ENCODE measurements around the gene ITGA3.

ITGA3 gene

DNA sequence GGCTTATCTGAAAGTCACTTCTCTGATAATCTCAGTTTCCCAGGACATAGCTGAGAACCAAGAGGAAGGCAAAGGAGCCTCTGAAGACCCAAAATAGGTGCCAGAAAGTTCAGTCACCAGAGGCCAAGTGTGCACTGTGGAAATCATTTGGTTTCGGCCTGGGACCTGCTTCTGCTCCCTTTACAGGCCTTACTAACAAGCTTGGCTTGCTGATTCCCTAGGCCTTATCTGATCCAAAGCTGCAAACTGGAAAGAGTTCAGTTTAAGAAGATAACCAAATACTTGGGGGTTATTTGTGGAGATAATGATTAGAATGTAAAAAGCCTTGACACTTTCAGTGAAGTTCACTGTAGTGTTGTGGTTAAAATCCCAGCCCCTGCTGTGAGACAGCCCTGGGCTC is 17.0 kb downstream of the ITGA3 start:
- DNase-seq (ENCODE audit: extremely low spot score) = no peak
- POLR2A ChIA-PET = no interaction called here
- CTCF ChIA-PET = interaction anchor here (1.1 to 2.0 kb wide), 6 partner anchors 9 to 120 kb away, joined by 3 to 11 read pairs (median 4); no protein-coding TSS in a partner anchor
- TF ChIP-seq, protein P1, sequence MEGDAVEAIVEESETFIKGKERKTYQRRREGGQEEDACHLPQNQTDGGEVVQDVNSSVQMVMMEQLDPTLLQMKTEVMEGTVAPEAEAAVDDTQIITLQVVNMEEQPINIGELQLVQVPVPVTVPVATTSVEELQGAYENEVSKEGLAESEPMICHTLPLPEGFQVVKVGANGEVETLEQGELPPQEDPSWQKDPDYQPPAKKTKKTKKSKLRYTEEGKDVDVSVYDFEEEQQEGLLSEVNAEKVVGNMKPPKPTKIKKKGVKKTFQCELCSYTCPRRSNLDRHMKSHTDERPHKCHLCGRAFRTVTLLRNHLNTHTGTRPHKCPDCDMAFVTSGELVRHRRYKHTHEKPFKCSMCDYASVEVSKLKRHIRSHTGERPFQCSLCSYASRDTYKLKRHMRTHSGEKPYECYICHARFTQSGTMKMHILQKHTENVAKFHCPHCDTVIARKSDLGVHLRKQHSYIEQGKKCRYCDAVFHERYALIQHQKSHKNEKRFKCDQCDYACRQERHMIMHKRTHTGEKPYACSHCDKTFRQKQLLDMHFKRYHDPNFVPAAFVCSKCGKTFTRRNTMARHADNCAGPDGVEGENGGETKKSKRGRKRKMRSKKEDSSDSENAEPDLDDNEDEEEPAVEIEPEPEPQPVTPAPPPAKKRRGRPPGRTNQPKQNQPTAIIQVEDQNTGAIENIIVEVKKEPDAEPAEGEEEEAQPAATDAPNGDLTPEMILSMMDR (IDR thresholded peaks at IDR 0.05; ENCODE audit: control extremely low read depth, extremely low read depth, low read depth, missing control alignments) = no peak

DNA sequence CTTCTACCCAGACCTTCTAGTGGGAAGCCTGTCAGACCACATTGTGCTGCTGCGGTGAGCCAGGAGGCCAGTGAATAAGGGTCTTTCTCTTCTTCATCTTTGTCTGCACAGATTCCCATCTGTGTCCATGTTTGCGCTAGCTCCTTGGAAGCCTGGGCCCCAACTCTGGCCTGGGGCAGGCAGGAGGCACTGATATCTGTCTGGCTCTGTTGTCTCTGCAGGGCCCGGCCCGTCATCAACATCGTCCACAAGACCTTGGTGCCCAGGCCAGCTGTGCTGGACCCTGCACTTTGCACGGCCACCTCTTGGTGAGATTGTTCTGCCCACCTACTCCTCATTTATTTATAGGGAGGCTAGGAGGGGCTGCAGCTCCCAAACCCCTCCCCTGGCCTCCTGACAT is 18.3 kb downstream of the ITGA3 start:
- TF ChIP-seq, protein P1 (IDR thresholded peaks at IDR 0.05; ENCODE audit: control extremely low read depth, extremely low read depth, low read depth, missing control alignments) = no peak
- ChIA-PET CTCF (interaction anchor here (1.0 to 2.2 kb wide), 9 partner anchors 8 to 194 kb away, joined by 3 to 11 read pairs (median 4); no protein-coding TSS in a partner anchor), POLR2A (interaction anchor here (0.7 kb wide), 1 partner anchor 8 kb away, joined by 3 read pairs; no protein-coding TSS in a partner anchor)
- DNase-seq (ENCODE audit: extremely low spot score) = no peak

DNA sequence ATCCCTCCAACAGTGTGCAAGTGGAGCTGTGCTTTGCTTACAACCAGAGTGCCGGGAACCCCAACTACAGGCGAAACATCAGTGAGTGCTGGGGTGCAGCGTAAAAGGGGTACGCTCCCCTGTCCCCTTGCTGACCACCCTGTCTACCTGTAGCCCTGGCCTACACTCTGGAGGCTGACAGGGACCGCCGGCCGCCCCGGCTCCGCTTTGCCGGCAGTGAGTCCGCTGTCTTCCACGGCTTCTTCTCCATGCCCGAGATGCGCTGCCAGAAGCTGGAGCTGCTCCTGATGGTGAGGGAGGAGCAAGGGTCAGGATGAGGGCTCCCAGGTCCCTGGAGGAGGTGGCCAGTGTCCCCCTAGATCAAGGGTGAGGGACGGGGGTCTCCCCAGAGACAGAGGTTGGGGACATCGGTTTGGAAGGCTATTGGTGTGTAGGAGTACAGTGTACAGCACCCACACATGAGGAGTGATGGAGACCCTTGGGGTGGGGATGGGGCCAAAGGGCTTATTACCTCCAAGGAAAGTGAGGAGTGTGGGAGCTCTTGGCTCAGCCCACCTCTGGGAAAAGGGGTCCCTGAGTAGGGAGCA is 19.6 kb downstream of the ITGA3 start:
- TF ChIP-seq, protein P1 (IDR thresholded peaks at IDR 0.05; ENCODE audit: control extremely low read depth, extremely low read depth, low read depth, missing control alignments) = no peak
- ChIA-PET POLR2A (no interaction called here), CTCF (interaction anchor here (0.9 to 2.2 kb wide), 5 partner anchors 12 to 195 kb away, joined by 3 to 9 read pairs (median 6); no protein-coding TSS in a partner anchor)
- DNase-seq (ENCODE audit: extremely low spot score) = no peak

DNA sequence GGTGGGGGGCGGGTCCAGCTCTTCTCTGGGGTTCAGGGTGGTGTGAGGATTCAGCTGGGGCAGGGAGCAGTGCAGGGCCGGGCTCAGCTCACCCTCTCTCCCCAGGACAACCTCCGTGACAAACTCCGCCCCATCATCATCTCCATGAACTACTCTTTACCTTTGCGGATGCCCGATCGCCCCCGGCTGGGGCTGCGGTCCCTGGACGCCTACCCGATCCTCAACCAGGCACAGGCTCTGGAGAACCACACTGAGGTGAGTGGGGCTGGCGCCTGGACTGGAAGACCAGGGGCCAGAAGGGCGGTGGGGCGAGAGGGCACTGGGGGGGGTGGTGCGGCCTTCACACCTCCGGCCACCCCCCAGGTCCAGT is 20.3 kb downstream of the ITGA3 start:
- CTCF ChIA-PET = interaction anchor here (0.9 to 1.5 kb wide), 3 partner anchors 11 to 124 kb away, joined by 3 to 9 read pairs (median 5); no protein-coding TSS in a partner anchor
- DNase-seq (ENCODE audit: extremely low spot score) = no peak
- TF ChIP-seq, protein P1 (IDR thresholded peaks at IDR 0.05; ENCODE audit: control extremely low read depth, extremely low read depth, low read depth, missing control alignments) = no peak
- POLR2A ChIA-PET = no interaction called here

DNA sequence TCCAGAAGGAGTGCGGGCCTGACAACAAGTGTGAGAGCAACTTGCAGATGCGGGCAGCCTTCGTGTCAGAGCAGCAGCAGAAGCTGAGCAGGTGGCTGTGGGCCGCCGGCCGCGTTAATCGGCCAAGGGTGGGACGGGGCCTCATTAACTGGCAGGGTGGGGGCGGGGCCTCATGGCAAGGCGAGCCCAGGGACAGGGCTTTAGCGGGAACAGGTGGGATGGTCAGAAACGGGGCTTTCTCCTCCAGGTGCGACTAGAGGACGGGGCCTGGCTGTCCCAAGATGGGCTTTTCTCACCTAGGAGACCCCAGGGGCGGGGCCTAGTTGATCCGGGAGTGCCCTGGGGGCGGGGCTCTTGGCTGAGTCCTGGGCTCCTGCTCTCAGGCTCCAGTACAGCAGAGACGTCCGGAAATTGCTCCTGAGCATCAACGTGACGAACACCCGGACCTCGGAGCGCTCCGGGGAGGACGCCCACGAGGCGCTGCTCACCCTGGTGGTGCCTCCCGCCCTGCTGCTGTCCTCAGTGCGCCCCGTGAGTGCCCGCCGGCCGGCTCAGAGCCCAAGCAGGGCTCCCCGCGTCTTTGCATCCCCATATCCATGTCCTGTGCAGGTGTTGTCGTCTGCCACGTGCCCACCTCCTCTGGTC is 20.8 kb downstream of the ITGA3 start:
- TF ChIP-seq, protein P1 (IDR thresholded peaks at IDR 0.05; ENCODE audit: control extremely low read depth, extremely low read depth, low read depth, missing control alignments) = no peak
- no peak for DNase-seq (ENCODE audit: extremely low spot score)
- ChIA-PET POLR2A (no interaction called here), CTCF (interaction anchor here (0.9 to 3.4 kb wide), 5 partner anchors 11 to 79 kb away, joined by 5 to 35 read pairs (median 9); no protein-coding TSS in a partner anchor)

DNA sequence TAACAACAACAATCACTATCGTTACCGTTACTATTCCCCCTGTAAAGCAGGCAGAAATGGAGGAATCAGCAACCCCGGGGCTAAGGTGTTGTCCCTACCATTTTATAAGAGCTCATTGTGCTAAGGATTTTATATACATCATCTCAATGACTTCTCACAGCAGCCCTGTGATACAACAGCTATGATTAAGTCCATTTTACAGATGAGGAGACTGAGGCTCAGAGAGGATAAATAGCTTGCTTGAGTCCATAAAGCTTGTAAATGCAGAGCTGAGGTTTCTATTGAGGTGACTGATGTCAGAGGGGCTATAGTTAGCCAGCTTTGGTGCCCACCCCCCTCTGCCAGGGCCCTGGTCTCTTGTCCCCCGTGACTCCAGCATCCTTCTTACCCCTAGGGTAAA is 22.5 kb downstream of the ITGA3 start:
- CTCF ChIA-PET = interaction anchor here (0.7 to 3.4 kb wide), 8 partner anchors 9 to 521 kb away, joined by 3 to 35 read pairs (median 4); no protein-coding TSS in a partner anchor
- no peak for DNase-seq (ENCODE audit: extremely low spot score)
- TF ChIP-seq, protein P1 (IDR thresholded peaks at IDR 0.05; ENCODE audit: control extremely low read depth, extremely low read depth, low read depth, missing control alignments) = no peak
- POLR2A ChIA-PET = no interaction called here
